ENCODE data around the gene EPS8.

Gene EPS8

GRCh38 chr12:15707516-15708199 lies 81.5 kb downstream of the EPS8 start:
- Histone ChIP-seq H3K27ac (ENCODE audit: low read length) (no peak overlapping the region), H3K36me3 (ENCODE audit: control insufficient read depth, insufficient read depth, low read length) (no peaks in the 10 kb centered on the region), H3K4me1 (ENCODE audit: control insufficient read depth, insufficient read depth, low read length) (no peaks in the 10 kb centered on the region), H3K9me3 (ENCODE audit: control insufficient read depth, insufficient read depth, low read length) (no peaks in the 10 kb centered on the region), H3K27me3 (ENCODE audit: control insufficient read depth, insufficient read depth, low read length) (no peaks in the 10 kb centered on the region), H3K4me3 (ENCODE audit: low read length) (no peak overlapping the region)
- 100% methylated on average over 2 of the region's 6 CpGs for WGBS (ENCODE audit: insufficient coverage, insufficient read length)
- no peak for DNase-seq (ENCODE audit: low read depth, low spot score)

DNA sequence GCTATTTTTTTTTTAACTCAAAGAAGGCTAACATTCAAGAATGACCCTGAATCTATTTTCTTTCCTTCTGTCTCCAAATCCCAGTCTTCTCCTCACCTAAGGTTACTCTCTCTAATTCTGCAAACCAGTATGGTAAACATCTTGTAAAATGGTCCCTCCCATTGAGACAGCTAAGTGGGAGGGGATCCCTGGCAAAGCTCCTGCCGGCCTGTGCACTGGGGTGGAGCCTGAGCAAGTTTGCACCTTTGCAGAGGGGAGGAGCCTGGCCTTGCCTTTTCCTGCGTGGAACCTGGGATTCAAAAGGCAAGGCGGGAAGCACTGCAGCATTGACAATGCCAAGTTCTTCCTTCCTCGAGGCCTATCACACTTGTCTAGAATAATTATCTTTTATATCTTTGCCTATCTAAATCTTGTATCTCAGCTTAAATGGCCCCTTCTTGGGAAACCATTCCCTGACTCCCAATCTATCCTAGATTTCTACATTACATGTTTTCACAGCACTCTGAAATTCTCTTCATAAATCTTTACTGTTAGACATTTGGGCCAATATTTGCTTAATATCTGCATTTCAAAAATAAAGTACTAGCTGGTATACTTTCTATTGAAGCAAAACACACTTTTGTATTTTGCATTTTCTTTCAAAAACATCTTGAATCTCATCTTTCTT lies 83.0 kb downstream of the EPS8 start:
- no peak for DNase-seq (ENCODE audit: low read depth, low spot score)
- no peak overlapping the region for H3K4me3 ChIP-seq (ENCODE audit: low read length)
- no CpG with 5 or more reads among the region's 4 CpGs for WGBS (ENCODE audit: insufficient coverage, insufficient read length)
- no peaks in the 10 kb centered on the region for H3K9me3 ChIP-seq (ENCODE audit: control insufficient read depth, insufficient read depth, low read length)
- no peaks in the 10 kb centered on the region for H3K36me3 ChIP-seq (ENCODE audit: control insufficient read depth, insufficient read depth, low read length)
- no peak overlapping the region for H3K27ac ChIP-seq (ENCODE audit: low read length)
- no peaks in the 10 kb centered on the region for H3K4me1 ChIP-seq (ENCODE audit: control insufficient read depth, insufficient read depth, low read length)
- H3K27me3 ChIP-seq (ENCODE audit: control insufficient read depth, insufficient read depth, low read length), result no peaks in the 10 kb centered on the region

DNA sequence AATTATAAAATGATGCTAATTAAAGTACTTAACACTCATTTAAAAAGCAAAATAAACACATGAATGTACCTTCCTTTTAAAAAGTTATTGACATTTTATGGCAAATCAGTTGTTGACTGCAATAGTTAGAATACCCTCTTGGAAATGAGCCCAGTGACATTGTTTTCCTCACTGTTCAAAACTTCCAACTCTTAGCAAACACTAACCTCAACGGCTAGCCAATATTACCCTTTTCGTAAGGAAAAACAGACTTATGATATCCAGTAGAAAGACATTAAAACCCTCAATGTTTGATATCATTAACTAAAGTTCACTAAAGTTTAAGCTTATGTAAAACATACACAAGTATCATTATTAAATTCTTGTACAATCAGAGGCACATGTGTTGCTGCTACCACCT lies 83.6 kb downstream of the EPS8 start:
- WGBS (ENCODE audit: insufficient coverage, insufficient read length), result no CpG with 5 or more reads among the region's 2 CpGs
- H3K9me3 ChIP-seq (ENCODE audit: control insufficient read depth, insufficient read depth, low read length), result no peaks in the 10 kb centered on the region
- no peak for DNase-seq (ENCODE audit: low read depth, low spot score)
- H3K4me3 ChIP-seq (ENCODE audit: low read length), result no peak overlapping the region
- no peaks in the 10 kb centered on the region for H3K4me1 ChIP-seq (ENCODE audit: control insufficient read depth, insufficient read depth, low read length)
- no peaks in the 10 kb centered on the region for H3K36me3 ChIP-seq (ENCODE audit: control insufficient read depth, insufficient read depth, low read length)
- H3K27ac ChIP-seq (ENCODE audit: low read length), result no peak overlapping the region
- H3K27me3 ChIP-seq (ENCODE audit: control insufficient read depth, insufficient read depth, low read length), result no peaks in the 10 kb centered on the region

- no peak overlapping the region for H3K27ac ChIP-seq (ENCODE audit: low read length)
- H3K27me3 ChIP-seq (ENCODE audit: control insufficient read depth, insufficient read depth, low read length), result no peaks in the 10 kb centered on the region
- WGBS (ENCODE audit: insufficient coverage, insufficient read length), result no CpG with 5 or more reads among the region's 2 CpGs
- no peaks in the 10 kb centered on the region for H3K36me3 ChIP-seq (ENCODE audit: control insufficient read depth, insufficient read depth, low read length)
- no peaks in the 10 kb centered on the region for H3K9me3 ChIP-seq (ENCODE audit: control insufficient read depth, insufficient read depth, low read length)
- H3K4me1 ChIP-seq (ENCODE audit: control insufficient read depth, insufficient read depth, low read length), result no peaks in the 10 kb centered on the region
- DNase-seq (ENCODE audit: low read depth, low spot score), result no peak
- no peak overlapping the region for H3K4me3 ChIP-seq (ENCODE audit: low read length)
These were observed 86.9 kb downstream of the EPS8 start for GRCh38 chr12:15702276-15702675.

DNA sequence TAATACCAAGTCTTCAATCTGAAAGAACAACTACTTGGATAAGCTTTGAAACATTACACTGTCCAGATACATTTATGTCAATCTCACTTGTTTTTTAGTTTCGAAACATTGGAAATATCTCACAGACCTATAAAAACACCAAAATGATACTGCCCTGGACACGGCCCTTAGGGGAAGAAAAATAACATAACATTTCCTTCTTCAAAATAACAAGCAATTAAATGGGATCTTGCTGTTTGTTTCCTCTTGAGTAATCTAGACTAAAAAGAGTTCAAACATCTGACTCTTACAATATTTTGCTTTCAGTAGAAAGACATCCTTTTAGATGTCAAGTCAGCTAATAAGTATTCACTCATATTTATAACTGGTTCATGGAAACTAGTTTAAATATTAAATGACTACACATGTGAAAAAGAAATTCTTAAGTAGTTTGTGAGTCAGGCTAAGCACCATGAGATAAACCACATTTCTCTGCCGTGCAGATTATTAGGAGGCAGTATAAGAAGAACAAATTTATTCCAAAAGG lies 87.5 kb downstream of the EPS8 start:
- H3K4me3 ChIP-seq (ENCODE audit: low read length), result no peak overlapping the region
- WGBS (ENCODE audit: insufficient coverage, insufficient read length), result no CpG with 5 or more reads among the region's 3 CpGs
- no peaks in the 10 kb centered on the region for H3K9me3 ChIP-seq (ENCODE audit: control insufficient read depth, insufficient read depth, low read length)
- no peaks in the 10 kb centered on the region for H3K36me3 ChIP-seq (ENCODE audit: control insufficient read depth, insufficient read depth, low read length)
- DNase-seq (ENCODE audit: low read depth, low spot score), result no peak
- no peak overlapping the region for H3K27ac ChIP-seq (ENCODE audit: low read length)
- H3K4me1 ChIP-seq (ENCODE audit: control insufficient read depth, insufficient read depth, low read length), result no peaks in the 10 kb centered on the region
- no peaks in the 10 kb centered on the region for H3K27me3 ChIP-seq (ENCODE audit: control insufficient read depth, insufficient read depth, low read length)

- no peaks in the 10 kb centered on the region for H3K36me3 ChIP-seq (ENCODE audit: control insufficient read depth, insufficient read depth, low read length)
- no peaks in the 10 kb centered on the region for H3K4me1 ChIP-seq (ENCODE audit: control insufficient read depth, insufficient read depth, low read length)
- no peaks in the 10 kb centered on the region for H3K27me3 ChIP-seq (ENCODE audit: control insufficient read depth, insufficient read depth, low read length)
- no peak overlapping the region for H3K4me3 ChIP-seq (ENCODE audit: low read length)
- WGBS (ENCODE audit: insufficient coverage, insufficient read length), result 100% methylated on average over 1 of the region's 1 CpG
- no peak overlapping the region for H3K27ac ChIP-seq (ENCODE audit: low read length)
- no peaks in the 10 kb centered on the region for H3K9me3 ChIP-seq (ENCODE audit: control insufficient read depth, insufficient read depth, low read length)
- no peak for DNase-seq (ENCODE audit: low read depth, low spot score)
These were observed 88.0 kb downstream of the EPS8 start for GRCh38 chr12:15701206-15701605.

DNA sequence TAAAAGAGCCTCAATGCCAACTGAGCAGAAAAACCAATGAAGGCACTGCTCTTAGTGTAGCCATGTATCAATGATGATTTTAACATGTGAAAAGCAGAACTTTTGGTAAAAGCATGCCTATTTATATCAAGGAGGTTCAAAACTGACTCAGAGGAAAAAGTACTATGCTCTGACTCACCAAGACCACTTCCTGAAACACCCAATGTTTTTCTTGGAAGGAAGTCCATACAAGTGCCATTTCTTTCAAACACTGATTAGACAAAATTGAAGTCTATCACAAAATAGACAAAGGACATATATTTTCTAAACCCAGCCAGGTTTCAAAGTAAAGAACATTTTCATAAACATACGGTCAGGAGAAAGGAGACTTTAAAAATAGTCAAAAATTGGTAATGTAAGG lies 88.6 kb downstream of the EPS8 start:
- no peaks in the 10 kb centered on the region for H3K9me3 ChIP-seq (ENCODE audit: control insufficient read depth, insufficient read depth, low read length)
- WGBS (ENCODE audit: insufficient coverage, insufficient read length), result no CpG with 5 or more reads among the region's 1 CpG
- H3K4me1 ChIP-seq (ENCODE audit: control insufficient read depth, insufficient read depth, low read length), result no peaks in the 10 kb centered on the region
- no peaks in the 10 kb centered on the region for H3K27me3 ChIP-seq (ENCODE audit: control insufficient read depth, insufficient read depth, low read length)
- H3K27ac ChIP-seq (ENCODE audit: low read length), result no peak overlapping the region
- DNase-seq (ENCODE audit: low read depth, low spot score), result no peak
- H3K36me3 ChIP-seq (ENCODE audit: control insufficient read depth, insufficient read depth, low read length), result no peaks in the 10 kb centered on the region
- no peak overlapping the region for H3K4me3 ChIP-seq (ENCODE audit: low read length)

- no peak for DNase-seq (ENCODE audit: low read depth, low spot score)
- no peaks in the 10 kb centered on the region for H3K36me3 ChIP-seq (ENCODE audit: control insufficient read depth, insufficient read depth, low read length)
- H3K4me1 ChIP-seq (ENCODE audit: control insufficient read depth, insufficient read depth, low read length), result no peaks in the 10 kb centered on the region
- no peak overlapping the region for H3K27ac ChIP-seq (ENCODE audit: low read length)
- H3K4me3 ChIP-seq (ENCODE audit: low read length), result no peak overlapping the region
- no peaks in the 10 kb centered on the region for H3K9me3 ChIP-seq (ENCODE audit: control insufficient read depth, insufficient read depth, low read length)
- H3K27me3 ChIP-seq (ENCODE audit: control insufficient read depth, insufficient read depth, low read length), result no peaks in the 10 kb centered on the region
- WGBS (ENCODE audit: insufficient coverage, insufficient read length), result 100% methylated on average over 1 of the region's 8 CpGs
These were observed 89.3 kb downstream of the EPS8 start for GRCh38 chr12:15699886-15700285.

- no peak overlapping the region for H3K4me3 ChIP-seq (ENCODE audit: low read length)
- H3K9me3 ChIP-seq (ENCODE audit: control insufficient read depth, insufficient read depth, low read length), result no peaks in the 10 kb centered on the region
- no CpG with 5 or more reads among the region's 3 CpGs for WGBS (ENCODE audit: insufficient coverage, insufficient read length)
- H3K36me3 ChIP-seq (ENCODE audit: control insufficient read depth, insufficient read depth, low read length), result no peaks in the 10 kb centered on the region
- no peak for DNase-seq (ENCODE audit: low read depth, low spot score)
- no peaks in the 10 kb centered on the region for H3K27me3 ChIP-seq (ENCODE audit: control insufficient read depth, insufficient read depth, low read length)
- no peaks in the 10 kb centered on the region for H3K4me1 ChIP-seq (ENCODE audit: control insufficient read depth, insufficient read depth, low read length)
- H3K27ac ChIP-seq (ENCODE audit: low read length), result no peak overlapping the region
These were observed 90.8 kb downstream of the EPS8 start for GRCh38 chr12:15698377-15698871.

DNA sequence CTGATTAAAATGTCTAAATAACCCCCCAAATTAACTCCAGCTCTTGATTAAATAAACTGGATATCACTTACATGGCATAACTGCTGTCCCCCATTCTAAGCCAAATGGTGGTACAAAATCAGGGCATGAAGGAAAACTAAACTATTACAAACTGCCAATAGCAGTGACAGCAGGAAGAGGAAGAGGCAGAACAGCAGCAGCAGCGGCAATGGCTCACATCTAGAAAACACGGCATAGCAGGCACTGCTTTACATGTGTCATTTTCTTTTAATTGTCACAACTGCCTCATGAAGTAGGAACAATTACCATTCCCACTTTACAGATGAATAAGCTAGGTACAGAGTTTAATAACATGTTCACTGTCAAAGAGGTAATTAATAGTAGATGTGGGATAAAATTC lies 92.0 kb downstream of the EPS8 start:
- Histone ChIP-seq H3K27me3 (ENCODE audit: control insufficient read depth, insufficient read depth, low read length) (no peaks in the 10 kb centered on the region), H3K4me3 (ENCODE audit: low read length) (no peak overlapping the region), H3K27ac (ENCODE audit: low read length) (no peak overlapping the region), H3K4me1 (ENCODE audit: control insufficient read depth, insufficient read depth, low read length) (no peaks in the 10 kb centered on the region), H3K36me3 (ENCODE audit: control insufficient read depth, insufficient read depth, low read length) (no peaks in the 10 kb centered on the region), H3K9me3 (ENCODE audit: control insufficient read depth, insufficient read depth, low read length) (no peaks in the 10 kb centered on the region)
- no peak for DNase-seq (ENCODE audit: low read depth, low spot score)
- WGBS (ENCODE audit: insufficient coverage, insufficient read length), result no CpG with 5 or more reads among the region's 2 CpGs
